Body of pancreas (tissue), 4 donors: Measurements from ENCODE around the gene GSC2. TPM values are rescaled to one million over a fixed set of nuclear protein-coding genes. Genes with fewer than 3 reads are reported as not detected.

Source experiments
- ATAC-seq: fragments of 150-250 bp; one replicate; pipeline ENCODE4 v1.9.1; 2016
- DNase-seq, 4 donors: peaks; one replicate each; pipeline ENCODE4 v3.0.0-alpha.2; 2019
- H3K27ac ChIP-seq, 4 donors: fragments of 200-600 bp; sonication (generic); 1 replicate in 3 of 4; 2 replicates in 1 of 4; pipeline versions ENCODE4 v1.5.1 to v1.6.1; 2016 to 2019; ENCODE audit warnings: mild to moderate bottlenecking in 1 of 4, mixed read lengths in 1 of 4, moderate library complexity in 1 of 4
- H3K27me3 ChIP-seq, 2 donors: fragments of 200-600 bp; sonication (generic); one replicate each; pipeline ENCODE4 v1.6.0; 2016; ENCODE audit warnings: mild to moderate bottlenecking in 1 of 2
- H3K36me3 ChIP-seq, 2 donors: fragments of 200-600 bp; sonication (generic); replicated peaks in 1 of 2; 2 replicates each; pipeline ENCODE4 v1.5.1; 2016; ENCODE audit warnings: low read depth in 2 of 2; ENCODE audit not compliant: insufficient read depth in 1 of 2
- H3K4me1 ChIP-seq: fragments of 200-600 bp; sonication (generic); one replicate; pipeline ENCODE4 v1.6.0; 2016
- H3K4me3 ChIP-seq, 2 donors: fragments of 200-600 bp; sonication (generic); 1 replicate in 1 of 2; 2 replicates in 1 of 2; pipeline ENCODE4 v1.5.1; 2016 to 2019
- H3K9me3 ChIP-seq, 3 donors: fragments of 200-600 bp; sonication (generic); 1 replicate in 2 of 3; 2 replicates in 1 of 3; pipeline ENCODE4 v1.5.1; 2016
- CTCF ChIP-seq, 7 experiments: fragments of 450-650 bp in 4 of 7; fragments of 200-600 bp in 3 of 7; sonication (generic) in 3 of 7; IDR thresholded peaks; one replicate each; pipeline ENCODE4 v1.5.1; 2016 to 2019; ENCODE audit warnings: antibody characterized with exemption in 7 of 7
- POLR2A ChIP-seq, 3 donors: fragments of 450-650 bp; IDR thresholded peaks; one replicate each; pipeline ENCODE4 v1.6.1; 2016; ENCODE audit warnings: antibody characterized with exemption in 3 of 3, mild to moderate bottlenecking in 2 of 3
- WGBS, 2 donors: methylation state at CpG; one replicate each; pipeline ENCODE4 v1.1.5; 2017; 5-methylcytosine and 5-hydroxymethylcytosine counted together
- intact Hi-C: fragments of 100-400 bp; cut with DNase I; formaldehyde crosslinking; loops from one replicate; pipeline ENCODE4 v1.15.1; 2023
- total RNA-seq, 2 donors: library from RNA; depleted of rRNA; stranded (reverse); fragments of >200 nt; gene quantifications; one replicate each; pipeline ENCODE4 v1.1.0, GENCODE V29; 2016

The GSC2 gene
- total RNA-seq, 2 donors from 2014 or later, result not detected

- ATAC-seq (no peak), DNase-seq (no peak)
- H3K27ac ChIP-seq, result no peak within 1 kb of the TSS
- intact Hi-C loops, result no loop called here
- peaks cover 0 to 11% of the 10 kb centered on the region in 2 donors for H3K36me3 ChIP-seq
- no peaks in the 10 kb centered on the region for H3K27me3 ChIP-seq
- WGBS, 2 donors, result 88 to 95% methylated on average over 14 to 27 of the region's 27 CpGs
- peaks cover 10% of the 10 kb centered on the region for H3K4me1 ChIP-seq
- no peak within 1 kb of the TSS for H3K4me3 ChIP-seq
- H3K9me3 ChIP-seq, result no peaks in the 10 kb centered on the region
- TF ChIP-seq CTCF (IDR thresholded peaks at IDR 0.05) (no peak), POLR2A (IDR thresholded peaks at IDR 0.05) (no peak)
Observed at GRCh38 chr22:19130959-19131684, 19.0 kb downstream of the GSC2 start, which contains the start of gene TSSK2. TSS of gene TSSK2 (plus strand) at chr22:19131308. CDS start at chr22:19131400, 92 bp downstream.

- intact Hi-C loops, result loop anchor here (5.0 kb wide), 1 partner anchor 47 kb away; the partner anchor contains the start of gene SLC25A1
- no peak for TF ChIP-seq POLR2A (IDR thresholded peaks at IDR 0.05)
- no peak for TF ChIP-seq CTCF (IDR thresholded peaks at IDR 0.05)
- peaks cover 0 to 11% of the 10 kb centered on the region in 2 donors for H3K36me3 ChIP-seq
- DNase-seq (no peak), ATAC-seq (no peak)
- peaks cover 10% of the 10 kb centered on the region for H3K4me1 ChIP-seq
- 62 to 86% methylated on average over 3 to 8 of the region's 8 CpGs for WGBS, 2 donors
- no peaks in the 10 kb centered on the region for H3K9me3 ChIP-seq
- no peak overlapping the region for H3K4me3 ChIP-seq
- H3K27me3 ChIP-seq, result no peaks in the 10 kb centered on the region
- no peak overlapping the region for H3K27ac ChIP-seq
Observed at GRCh38 chr22:19129871-19130270, 20.2 kb downstream of the GSC2 start.

- no peak for TF ChIP-seq POLR2A (IDR thresholded peaks at IDR 0.05)
- no peak for TF ChIP-seq CTCF (IDR thresholded peaks at IDR 0.05)
- DNase-seq, result no peak
- Histone ChIP-seq H3K9me3 (no peaks in the 10 kb centered on the region), H3K27ac (no peak overlapping the region), H3K27me3 (no peaks in the 10 kb centered on the region), H3K4me3 (no peak overlapping the region), H3K4me1 (peaks cover 10% of the 10 kb centered on the region), H3K36me3 (peaks cover 0 to 7% of the 10 kb centered on the region in 2 donors)
- no peak for ATAC-seq
- intact Hi-C loops, result loop anchor here (5.0 kb wide), 1 partner anchor 48 kb away; the partner anchor contains the start of gene SLC25A1
- WGBS, 2 donors, result 76 to 86% methylated on average over 7 of the region's 7 CpGs
Observed at GRCh38 chr22:19128946-19129727, 21.0 kb downstream of the GSC2 start.

GRCh38 chr22:19128009-19128401 is 22.1 kb downstream of the GSC2 start:
- TF ChIP-seq CTCF (IDR thresholded peaks at IDR 0.05) (no peak), POLR2A (IDR thresholded peaks at IDR 0.05) (no peak)
- DNase-seq (no peak), ATAC-seq (no peak)
- Histone ChIP-seq H3K27me3 (no peaks in the 10 kb centered on the region), H3K9me3 (no peaks in the 10 kb centered on the region), H3K27ac (peak overlapping the region in 2 of 4 donors; percentile 2 to 51), H3K4me1 (peaks cover 14% of the 10 kb centered on the region), H3K36me3 (no peaks in the 10 kb centered on the region), H3K4me3 (no peak overlapping the region)
- WGBS, 2 donors, result 69 to 87% methylated on average over 7 of the region's 7 CpGs
- intact Hi-C loops, result loop anchor here (5.0 kb wide), 1 partner anchor 49 kb away; the partner anchor contains the start of gene SLC25A1
